ENCODE measurements around the gene ASTN2.

- TF ChIP-seq POLR2AphosphoS5 (IDR thresholded peaks at IDR 0.05) (no peak), CTCF (IDR thresholded peaks at IDR 0.05; ENCODE audit: poor library complexity, severe bottlenecking) (no peak), REST (IDR thresholded peaks at IDR 0.05; ENCODE audit: borderline replicate concordance) (no peak), EZH2 (IDR thresholded peaks at IDR 0.05; ENCODE audit: borderline replicate concordance, insufficient read depth, low read length, poor library complexity, severe bottlenecking) (no peak)
Observed at GRCh38 chr9:116929621-116930020, 485.2 kb downstream of the ASTN2 start.
